Measurements from ENCODE around the gene COL13A1. TPM values are rescaled to one million over a fixed set of nuclear protein-coding genes. Genes with fewer than 3 reads are reported as not detected.

Gene COL13A1
- total RNA-seq, 1 donor from 2014 or later, result 0.86 TPM

DNA sequence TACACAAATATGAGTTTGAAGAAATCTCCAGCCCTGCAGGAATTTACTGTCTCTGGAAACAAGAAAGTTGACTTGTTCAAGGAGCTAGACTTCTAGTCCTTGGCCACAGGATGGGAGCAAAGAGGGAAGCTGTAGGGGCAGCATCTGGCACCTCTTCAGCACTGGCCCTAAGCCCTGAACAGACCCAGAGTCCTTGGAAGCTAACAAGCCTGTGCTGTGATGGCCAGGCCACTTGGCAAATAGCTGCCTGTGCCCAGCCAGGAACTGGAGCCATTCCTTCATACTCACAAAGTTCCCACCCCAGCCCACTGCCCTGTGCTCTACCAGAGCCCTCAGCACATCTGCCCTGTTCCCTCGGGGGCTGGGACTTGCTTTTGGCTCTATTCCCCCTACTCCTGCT is 9.4 kb upstream of the COL13A1 start:
- no peak overlapping the region for H3K27ac ChIP-seq (ENCODE audit: low read depth, low read length)
- H3K9me3 ChIP-seq (ENCODE audit: insufficient read depth, low read depth, low read length), result peaks cover 12% of the 10 kb centered on the region
- H3K79me2 ChIP-seq (ENCODE audit: insufficient read depth, low read length), result no peaks in the 10 kb centered on the region
- DNase-seq (ENCODE audit: low read depth), result no peak
- no peak overlapping the region for H3K4me3 Mint-ChIP-seq (ENCODE audit: unreplicated experiment)
- no peak for FAIRE-seq
- H3K9ac ChIP-seq (ENCODE audit: low read length), result no peak overlapping the region
- no peak overlapping the region for H2AFZ ChIP-seq (ENCODE audit: low read depth, low read length)
- no peaks in the 10 kb centered on the region for H3K4me1 ChIP-seq (ENCODE audit: insufficient read depth, low read length)
- H3K27me3 ChIP-seq (ENCODE audit: insufficient read depth, low read length), result peaks cover 13% of the 10 kb centered on the region
- no peaks in the 10 kb centered on the region for H4K20me1 ChIP-seq (ENCODE audit: insufficient read depth, low read length)
- no peaks in the 10 kb centered on the region for H3K36me3 Mint-ChIP-seq (ENCODE audit: low read depth, unreplicated experiment)
- TF ChIP-seq EZH2 (IDR thresholded peaks at IDR 0.05; ENCODE audit: insufficient read depth, low read length) (no peak), CTCF (IDR thresholded peaks at IDR 0.05; ENCODE audit: insufficient read depth, low read depth, low read length) (no peak)
- peaks cover 55% of the 10 kb centered on the region for H3K27me3 Mint-ChIP-seq (ENCODE audit: low read depth, unreplicated experiment)
- H3K27ac Mint-ChIP-seq (ENCODE audit: unreplicated experiment), result no peak overlapping the region
- H3K4me3 ChIP-seq (ENCODE audit: insufficient read depth, low read depth, low read length), result no peak overlapping the region
- H3K9me3 Mint-ChIP-seq (ENCODE audit: unreplicated experiment), result peaks cover 17% of the 10 kb centered on the region
- H3K4me1 Mint-ChIP-seq (ENCODE audit: low read depth, unreplicated experiment), result no peaks in the 10 kb centered on the region
- H3K36me3 ChIP-seq (ENCODE audit: insufficient read depth, low read length), result no peaks in the 10 kb centered on the region
- no peak overlapping the region for H3K4me2 ChIP-seq (ENCODE audit: low read length)

DNA sequence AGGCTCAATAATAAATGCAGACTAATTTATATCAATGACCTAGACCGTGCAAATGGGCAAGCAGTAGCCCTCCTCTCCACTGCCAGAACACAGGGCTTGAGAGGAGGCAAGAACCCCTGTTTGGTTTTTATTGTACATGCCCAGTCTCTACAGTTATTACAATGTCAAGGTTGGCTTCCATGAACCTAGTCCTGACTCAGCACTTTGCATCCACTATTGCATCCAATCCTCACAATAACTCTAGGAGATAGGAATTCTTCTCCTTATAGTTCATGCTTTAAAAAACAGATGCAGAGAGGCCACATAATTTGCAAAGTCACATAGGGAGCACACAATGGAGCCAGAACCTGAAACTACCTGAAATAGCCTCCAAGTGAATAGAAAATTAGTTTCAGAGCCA is 7.0 kb upstream of the COL13A1 start:
- DNase-seq (ENCODE audit: low read depth), result no peak
- no peak overlapping the region for H3K27ac ChIP-seq (ENCODE audit: low read depth, low read length)
- H3K9ac ChIP-seq (ENCODE audit: low read length), result no peak overlapping the region
- TF ChIP-seq EZH2 (IDR thresholded peaks at IDR 0.05; ENCODE audit: insufficient read depth, low read length) (no peak), CTCF (IDR thresholded peaks at IDR 0.05; ENCODE audit: insufficient read depth, low read depth, low read length) (no peak)
- H3K4me3 ChIP-seq (ENCODE audit: insufficient read depth, low read depth, low read length), result no peak overlapping the region
- peaks cover 13% of the 10 kb centered on the region for H3K27me3 ChIP-seq (ENCODE audit: insufficient read depth, low read length)
- no peaks in the 10 kb centered on the region for H4K20me1 ChIP-seq (ENCODE audit: insufficient read depth, low read length)
- Mint-ChIP-seq H3K27me3 (ENCODE audit: low read depth, unreplicated experiment) (peaks cover 65% of the 10 kb centered on the region), H3K9me3 (ENCODE audit: unreplicated experiment) (peaks cover 17% of the 10 kb centered on the region), H3K4me3 (ENCODE audit: unreplicated experiment) (no peak overlapping the region), H3K27ac (ENCODE audit: unreplicated experiment) (no peak overlapping the region), H3K4me1 (ENCODE audit: low read depth, unreplicated experiment) (no peaks in the 10 kb centered on the region), H3K36me3 (ENCODE audit: low read depth, unreplicated experiment) (no peaks in the 10 kb centered on the region)
- no peak overlapping the region for H3K4me2 ChIP-seq (ENCODE audit: low read length)
- H3K9me3 ChIP-seq (ENCODE audit: insufficient read depth, low read depth, low read length), result peaks cover 12% of the 10 kb centered on the region
- H2AFZ ChIP-seq (ENCODE audit: low read depth, low read length), result no peak overlapping the region
- no peak for FAIRE-seq
- H3K79me2 ChIP-seq (ENCODE audit: insufficient read depth, low read length), result no peaks in the 10 kb centered on the region
- no peaks in the 10 kb centered on the region for H3K4me1 ChIP-seq (ENCODE audit: insufficient read depth, low read length)
- H3K36me3 ChIP-seq (ENCODE audit: insufficient read depth, low read length), result no peaks in the 10 kb centered on the region

- peaks cover 12% of the 10 kb centered on the region for H3K9me3 ChIP-seq (ENCODE audit: insufficient read depth, low read depth, low read length)
- no peak overlapping the region for H2AFZ ChIP-seq (ENCODE audit: low read depth, low read length)
- no peak for DNase-seq (ENCODE audit: low read depth)
- H3K9me3 Mint-ChIP-seq (ENCODE audit: unreplicated experiment), result peaks cover 17% of the 10 kb centered on the region
- no peak overlapping the region for H3K9ac ChIP-seq (ENCODE audit: low read length)
- H3K27ac Mint-ChIP-seq (ENCODE audit: unreplicated experiment), result no peak overlapping the region
- H3K4me3 ChIP-seq (ENCODE audit: insufficient read depth, low read depth, low read length), result no peak overlapping the region
- H3K27me3 Mint-ChIP-seq (ENCODE audit: low read depth, unreplicated experiment), result peaks cover 65% of the 10 kb centered on the region
- H3K4me1 Mint-ChIP-seq (ENCODE audit: low read depth, unreplicated experiment), result no peaks in the 10 kb centered on the region
- no peaks in the 10 kb centered on the region for H4K20me1 ChIP-seq (ENCODE audit: insufficient read depth, low read length)
- no peaks in the 10 kb centered on the region for H3K36me3 ChIP-seq (ENCODE audit: insufficient read depth, low read length)
- H3K27ac ChIP-seq (ENCODE audit: low read depth, low read length), result no peak overlapping the region
- FAIRE-seq, result no peak
- H3K4me3 Mint-ChIP-seq (ENCODE audit: unreplicated experiment), result no peak overlapping the region
- H3K4me2 ChIP-seq (ENCODE audit: low read length), result no peak overlapping the region
- no peaks in the 10 kb centered on the region for H3K4me1 ChIP-seq (ENCODE audit: insufficient read depth, low read length)
- peaks cover 13% of the 10 kb centered on the region for H3K27me3 ChIP-seq (ENCODE audit: insufficient read depth, low read length)
- no peak for TF ChIP-seq CTCF (IDR thresholded peaks at IDR 0.05; ENCODE audit: insufficient read depth, low read depth, low read length)
- no peak for TF ChIP-seq EZH2 (IDR thresholded peaks at IDR 0.05; ENCODE audit: insufficient read depth, low read length)
- H3K36me3 Mint-ChIP-seq (ENCODE audit: low read depth, unreplicated experiment), result no peaks in the 10 kb centered on the region
- H3K79me2 ChIP-seq (ENCODE audit: insufficient read depth, low read length), result no peaks in the 10 kb centered on the region
Measured at GRCh38 chr10:69795242-69795934, 6.3 kb upstream of the COL13A1 start.

All from astrocyte (in vitro differentiated cells and primary cell).